ENCODE results near the gene NUP107. TPM values are rescaled to one million over a fixed set of nuclear protein-coding genes. Genes with fewer than 3 reads are reported as not detected.

NUP107 gene
- total RNA-seq, 1 donor from 2014 or later: 66.3 TPM

- Mint-ChIP-seq H3K36me3 (ENCODE audit: low read depth, unreplicated experiment) (peaks cover 8% of the 10 kb centered on the region), H3K4me3 (ENCODE audit: unreplicated experiment) (no peak overlapping the region), H3K4me1 (ENCODE audit: unreplicated experiment) (no peaks in the 10 kb centered on the region), H3K9me3 (ENCODE audit: unreplicated experiment) (no peaks in the 10 kb centered on the region), H3K27me3 (ENCODE audit: unreplicated experiment) (no peaks in the 10 kb centered on the region), H3K27ac (ENCODE audit: unreplicated experiment) (no peak overlapping the region)
- DNase-seq (ENCODE audit: low spot score): no peak
- TF ChIP-seq CTCF (IDR thresholded peaks at IDR 0.05; ENCODE audit: unreplicated experiment): no peak
Measured at GRCh38 chr12:68727776-68728175, 41.0 kb downstream of the NUP107 start.

GRCh38 chr12:68733661-68734071 lies 46.9 kb downstream of the NUP107 start:
- TF ChIP-seq CTCF (IDR thresholded peaks at IDR 0.05; ENCODE audit: unreplicated experiment): no peak
- DNase-seq (ENCODE audit: low spot score): no peak
- peaks cover 1% of the 10 kb centered on the region for H3K27me3 Mint-ChIP-seq (ENCODE audit: unreplicated experiment)
- no peaks in the 10 kb centered on the region for H3K4me1 Mint-ChIP-seq (ENCODE audit: unreplicated experiment)
- no peak overlapping the region for H3K27ac Mint-ChIP-seq (ENCODE audit: unreplicated experiment)
- peaks cover 8% of the 10 kb centered on the region for H3K36me3 Mint-ChIP-seq (ENCODE audit: low read depth, unreplicated experiment)
- no peak overlapping the region for H3K4me3 Mint-ChIP-seq (ENCODE audit: unreplicated experiment)
- H3K9me3 Mint-ChIP-seq (ENCODE audit: unreplicated experiment): no peaks in the 10 kb centered on the region

GRCh38 chr12:68739891-68740290 lies 53.1 kb downstream of the NUP107 start:
- Mint-ChIP-seq H3K27me3 (ENCODE audit: unreplicated experiment) (peaks cover 2% of the 10 kb centered on the region), H3K4me1 (ENCODE audit: unreplicated experiment) (no peaks in the 10 kb centered on the region), H3K4me3 (ENCODE audit: unreplicated experiment) (no peak overlapping the region), H3K36me3 (ENCODE audit: low read depth, unreplicated experiment) (peaks cover 15% of the 10 kb centered on the region), H3K27ac (ENCODE audit: unreplicated experiment) (no peak overlapping the region), H3K9me3 (ENCODE audit: unreplicated experiment) (no peaks in the 10 kb centered on the region)
- no peak for DNase-seq (ENCODE audit: low spot score)
- TF ChIP-seq CTCF (IDR thresholded peaks at IDR 0.05; ENCODE audit: unreplicated experiment): no peak

GRCh38 chr12:68743356-68743755 lies 56.6 kb downstream of the NUP107 start:
- H3K27ac Mint-ChIP-seq (ENCODE audit: unreplicated experiment): no peak overlapping the region
- peaks cover 11% of the 10 kb centered on the region for H3K4me1 Mint-ChIP-seq (ENCODE audit: unreplicated experiment)
- H3K4me3 Mint-ChIP-seq (ENCODE audit: unreplicated experiment): no peak overlapping the region
- peaks cover 1% of the 10 kb centered on the region for H3K27me3 Mint-ChIP-seq (ENCODE audit: unreplicated experiment)
- peaks cover 10% of the 10 kb centered on the region for H3K36me3 Mint-ChIP-seq (ENCODE audit: low read depth, unreplicated experiment)
- no peaks in the 10 kb centered on the region for H3K9me3 Mint-ChIP-seq (ENCODE audit: unreplicated experiment)
- TF ChIP-seq CTCF (IDR thresholded peaks at IDR 0.05; ENCODE audit: unreplicated experiment): no peak
- DNase-seq (ENCODE audit: low spot score): no peak

- TF ChIP-seq CTCF (IDR thresholded peaks at IDR 0.05; ENCODE audit: unreplicated experiment): no peak
- peaks cover 11% of the 10 kb centered on the region for H3K4me1 Mint-ChIP-seq (ENCODE audit: unreplicated experiment)
- peak overlapping the region; percentile 97 for H3K4me3 Mint-ChIP-seq (ENCODE audit: unreplicated experiment)
- no peak for DNase-seq (ENCODE audit: low spot score)
- H3K9me3 Mint-ChIP-seq (ENCODE audit: unreplicated experiment): no peaks in the 10 kb centered on the region
- H3K27me3 Mint-ChIP-seq (ENCODE audit: unreplicated experiment): peaks cover 7% of the 10 kb centered on the region
- no peak overlapping the region for H3K27ac Mint-ChIP-seq (ENCODE audit: unreplicated experiment)
- H3K36me3 Mint-ChIP-seq (ENCODE audit: low read depth, unreplicated experiment): peaks cover 9% of the 10 kb centered on the region
Measured at GRCh38 chr12:68745376-68745903, 58.7 kb downstream of the NUP107 start.
